ENCODE measurements around the gene SFXN5. TPM values are rescaled to one million over a fixed set of nuclear protein-coding genes. Genes with fewer than 3 reads are reported as not detected.
A peak's percentile ranks its signal among the peaks of the same experiment; 100 is the strongest.

Gene SFXN5
- polyA plus RNA-seq, 1 donor (not counting 4 experiments of a cell fraction or from before 2014, with no cell fraction given): 6.3 TPM

GRCh38 chr2:72917138-72917876 lies 154.2 kb downstream of the SFXN5 start, which contains the start of gene EMX1:
Gene EMX1 (plus strand): TSS chr2:72917519. CDS start chr2:72917853, 334 bp downstream.
- Histone ChIP-seq H3K27me3 (ENCODE audit: control insufficient read depth, extremely low read depth, insufficient read depth, low read length) (peaks cover 90% of the 10 kb centered on the region), H3K9me1 (ENCODE audit: control insufficient read depth, extremely low read depth, insufficient read depth, low read length) (no peaks in the 10 kb centered on the region), H4K20me1 (ENCODE audit: control insufficient read depth, extremely low read depth, insufficient read depth, low read length) (peaks cover 16% of the 10 kb centered on the region), H3K9me3 (ENCODE audit: control insufficient read depth, low read depth, low read length) (no peaks in the 10 kb centered on the region), H3K36me3 (ENCODE audit: control insufficient read depth in 2 of 2, extremely low read depth in 1 of 2, insufficient read depth in 2 of 2, low read length in 2 of 2) (no peaks in the 10 kb centered on the region), H3K4me1 (ENCODE audit: control insufficient read depth, extremely low read depth, insufficient read depth, low read length) (peaks cover 26% of the 10 kb centered on the region), H3K79me2 (ENCODE audit: control insufficient read depth, insufficient read depth, low read length) (no peaks in the 10 kb centered on the region), H3K4me2 (ENCODE audit: control insufficient read depth, extremely low read depth, insufficient read depth, low read depth, low read length) (peak within 1 kb of the TSS; percentile 73), H2AFZ (ENCODE audit: control insufficient read depth, low read length) (peak within 1 kb of the TSS; percentile 86), H3K4me3 (ENCODE audit: control insufficient read depth in 2 of 3, extremely low read depth in 1 of 3, insufficient read depth in 2 of 3, low read depth in 1 of 3, low read length in 3 of 3) (peak within 1 kb of the TSS in 2 of 3 experiments; percentile 37 to 59), H3K9ac (ENCODE audit: control insufficient read depth, extremely low read depth, insufficient read depth, low read length) (peak within 1 kb of the TSS; percentile 15), H3K27ac (ENCODE audit: control insufficient read depth, insufficient read depth, low read length) (no peak within 1 kb of the TSS)
- DNase-seq (ENCODE audit: low read depth, low spot score) (no peak), FAIRE-seq (no peak)
- dilution Hi-C loops (cut with MboI; ENCODE audit: extremely low pct_ligation_motif_present, low sequenced_read_pairs): no loop called here
- TF ChIP-seq EZH2 (IDR thresholded peaks at IDR 0.05; ENCODE audit: low read length) (no peak), CTCF (optimal IDR thresholded peaks at IDR 0.05 in 1 of 3, IDR thresholded peaks at IDR 0.05 in 1 of 3, conservative IDR thresholded peaks at IDR 0.05 in 1 of 3; ENCODE audit: extremely low read depth in 1 of 3, insufficient read depth in 2 of 3, low read length in 3 of 3) (no peak)

GRCh38 chr2:72916743-72917137 lies 154.8 kb downstream of the SFXN5 start:
- H3K4me2 ChIP-seq (ENCODE audit: control insufficient read depth, extremely low read depth, insufficient read depth, low read depth, low read length): peak overlapping the region; percentile 73
- H3K36me3 ChIP-seq (ENCODE audit: control insufficient read depth in 2 of 2, extremely low read depth in 1 of 2, insufficient read depth in 2 of 2, low read length in 2 of 2): no peaks in the 10 kb centered on the region
- H4K20me1 ChIP-seq (ENCODE audit: control insufficient read depth, extremely low read depth, insufficient read depth, low read length): peaks cover 16% of the 10 kb centered on the region
- dilution Hi-C loops (cut with MboI; ENCODE audit: extremely low pct_ligation_motif_present, low sequenced_read_pairs): no loop called here
- peaks cover 26% of the 10 kb centered on the region for H3K4me1 ChIP-seq (ENCODE audit: control insufficient read depth, extremely low read depth, insufficient read depth, low read length)
- TF ChIP-seq CTCF (optimal IDR thresholded peaks at IDR 0.05 in 1 of 3, IDR thresholded peaks at IDR 0.05 in 1 of 3, conservative IDR thresholded peaks at IDR 0.05 in 1 of 3; ENCODE audit: extremely low read depth in 1 of 3, insufficient read depth in 2 of 3, low read length in 3 of 3) (no peak), EZH2 (IDR thresholded peaks at IDR 0.05; ENCODE audit: low read length) (peak; percentile 95)
- peaks cover 90% of the 10 kb centered on the region for H3K27me3 ChIP-seq (ENCODE audit: control insufficient read depth, extremely low read depth, insufficient read depth, low read length)
- H2AFZ ChIP-seq (ENCODE audit: control insufficient read depth, low read length): peak overlapping the region; percentile 86
- DNase-seq (ENCODE audit: low read depth, low spot score) (no peak), FAIRE-seq (no peak)
- H3K9me3 ChIP-seq (ENCODE audit: control insufficient read depth, low read depth, low read length): no peaks in the 10 kb centered on the region
- no peak overlapping the region for H3K27ac ChIP-seq (ENCODE audit: control insufficient read depth, insufficient read depth, low read length)
- peak overlapping the region; percentile 5 for H3K9ac ChIP-seq (ENCODE audit: control insufficient read depth, extremely low read depth, insufficient read depth, low read length)
- H3K9me1 ChIP-seq (ENCODE audit: control insufficient read depth, extremely low read depth, insufficient read depth, low read length): no peaks in the 10 kb centered on the region
- H3K4me3 ChIP-seq (ENCODE audit: control insufficient read depth in 2 of 3, extremely low read depth in 1 of 3, insufficient read depth in 2 of 3, low read depth in 1 of 3, low read length in 3 of 3): peak overlapping the region in 1 of 3 experiments; percentile 59
- H3K79me2 ChIP-seq (ENCODE audit: control insufficient read depth, insufficient read depth, low read length): no peaks in the 10 kb centered on the region
